Measurements from ENCODE around the gene QKI. TPM values are rescaled to one million over a fixed set of nuclear protein-coding genes. Genes with fewer than 3 reads are reported as not detected.
"Not testable (repeated sequence)": the region's sequence is repeated elsewhere in the genome, so short reads cannot be mapped to it uniquely, and the experiment has no call there.

The QKI gene
- total and polyA plus RNA-seq, 4 donors: 27.1 to 213 (median 89.5) TPM

- no peak for ATAC-seq (ENCODE audit: low FRiP score)
- intact Hi-C loops (cut with DNase I): no loop called here
Measured at GRCh38 chr6:163463795-163464194, 49.3 kb downstream of the QKI start.

DNA sequence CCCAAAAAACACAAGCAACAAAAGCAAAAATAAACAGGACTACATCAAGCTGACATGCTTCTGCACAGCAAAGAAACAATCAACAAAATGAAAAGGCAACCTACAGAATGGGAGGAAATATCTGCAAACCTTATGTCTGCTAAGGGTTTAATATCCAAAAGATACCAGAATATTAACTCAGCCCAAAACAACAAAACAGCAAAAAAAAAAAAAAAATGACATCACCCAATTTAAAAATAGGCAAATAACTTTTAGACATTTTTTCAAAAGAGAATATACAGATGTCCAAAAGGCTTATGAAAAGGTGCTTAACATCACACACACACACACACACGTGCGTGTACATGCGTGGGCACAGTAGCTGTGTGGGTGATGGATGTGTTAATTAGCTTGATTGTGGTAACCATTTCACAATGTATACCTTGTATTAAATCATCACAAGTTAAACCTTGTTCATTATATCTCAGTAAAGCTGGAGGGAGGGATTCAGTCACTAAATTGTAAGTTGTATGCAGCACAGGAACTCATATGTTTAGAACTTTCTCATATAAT, 52.4 kb downstream of the QKI start:
- H3K4me3 ChIP-seq (ENCODE audit: low read length in 2 of 2): no peak overlapping the region
- intact Hi-C loops (cut with DNase I): no loop called here
- H3K27ac ChIP-seq (ENCODE audit: low read depth in 1 of 2, low read length in 2 of 2): no peak overlapping the region
- no peaks in the 10 kb centered on the region for H3K27me3 ChIP-seq (ENCODE audit: control insufficient read depth in 1 of 2, insufficient read depth in 2 of 2, low read length in 1 of 2)
- WGBS, 2 donors: 90 to 95% methylated on average over 3 of the region's 3 CpGs
- DNase-seq (no peak), ATAC-seq (ENCODE audit: low FRiP score) (no peak)
- peaks cover 0 to 2% of the 10 kb centered on the region in 2 donors for H3K4me1 ChIP-seq (ENCODE audit: control insufficient read depth in 1 of 2, insufficient read depth in 2 of 2, low read length in 2 of 2)
- no peaks in the 10 kb centered on the region for H3K36me3 ChIP-seq (ENCODE audit: control insufficient read depth in 1 of 2, insufficient read depth in 2 of 2, low read length in 1 of 2)
- H3K9me3 ChIP-seq (ENCODE audit: control insufficient read depth, low read length): no peaks in the 10 kb centered on the region

More at GRCh38 chr6:163463795-163464194, 49.3 kb downstream of the QKI start:
- H3K27me3 ChIP-seq (ENCODE audit: control insufficient read depth in 1 of 2, insufficient read depth in 2 of 2, low read length in 1 of 2): no peaks in the 10 kb centered on the region
- DNase-seq: no peak
- no peaks in the 10 kb centered on the region for H3K9me3 ChIP-seq (ENCODE audit: control insufficient read depth, low read length)
- H3K27ac ChIP-seq (ENCODE audit: low read depth in 1 of 2, low read length in 2 of 2): no peak overlapping the region
- H3K36me3 ChIP-seq (ENCODE audit: control insufficient read depth in 1 of 2, insufficient read depth in 2 of 2, low read length in 1 of 2): no peaks in the 10 kb centered on the region
- WGBS, 2 donors: 95 to 98% methylated on average over 1 of the region's 1 CpG
- H3K4me1 ChIP-seq (ENCODE audit: control insufficient read depth in 1 of 2, insufficient read depth in 2 of 2, low read length in 2 of 2): peaks cover 5% of the 10 kb centered on the region in 2 donors
- no peak overlapping the region for H3K4me3 ChIP-seq (ENCODE audit: low read length in 2 of 2)

- Histone ChIP-seq H3K27me3 (ENCODE audit: control insufficient read depth in 1 of 2, insufficient read depth in 2 of 2, low read length in 1 of 2) (no peaks in the 10 kb centered on the region), H3K4me1 (ENCODE audit: control insufficient read depth in 1 of 2, insufficient read depth in 2 of 2, low read length in 2 of 2) (no peaks in the 10 kb centered on the region), H3K27ac (ENCODE audit: low read depth in 1 of 2, low read length in 2 of 2) (no peak overlapping the region), H3K36me3 (ENCODE audit: control insufficient read depth in 1 of 2, insufficient read depth in 2 of 2, low read length in 1 of 2) (no peaks in the 10 kb centered on the region), H3K9me3 (ENCODE audit: control insufficient read depth, low read length) (no peaks in the 10 kb centered on the region), H3K4me3 (ENCODE audit: low read length in 2 of 2) (no peak overlapping the region)
- ATAC-seq (ENCODE audit: low FRiP score): no peak
- WGBS, 2 donors: 85 to 90% methylated on average over 3 of the region's 3 CpGs
- intact Hi-C loops (cut with DNase I): no loop called here
- no peak for DNase-seq
Measured at GRCh38 chr6:163468738-163469137, 54.2 kb downstream of the QKI start.

GRCh38 chr6:163469459-163469985, 55.0 kb downstream of the QKI start:
- 89% methylated on average over 1 of the region's 1 CpG for WGBS, 2 donors
- Histone ChIP-seq H3K36me3 (ENCODE audit: control insufficient read depth in 1 of 2, insufficient read depth in 2 of 2, low read length in 1 of 2) (no peaks in the 10 kb centered on the region), H3K4me1 (ENCODE audit: control insufficient read depth in 1 of 2, insufficient read depth in 2 of 2, low read length in 2 of 2) (no peaks in the 10 kb centered on the region), H3K27ac (ENCODE audit: low read depth in 1 of 2, low read length in 2 of 2) (no peak overlapping the region), H3K9me3 (ENCODE audit: control insufficient read depth, low read length) (no peaks in the 10 kb centered on the region), H3K27me3 (ENCODE audit: control insufficient read depth in 1 of 2, insufficient read depth in 2 of 2, low read length in 1 of 2) (no peaks in the 10 kb centered on the region), H3K4me3 (ENCODE audit: low read length in 2 of 2) (no peak overlapping the region)
- no peak for DNase-seq
- no peak for ATAC-seq (ENCODE audit: low FRiP score)
- intact Hi-C loops (cut with DNase I): no loop called here

DNA sequence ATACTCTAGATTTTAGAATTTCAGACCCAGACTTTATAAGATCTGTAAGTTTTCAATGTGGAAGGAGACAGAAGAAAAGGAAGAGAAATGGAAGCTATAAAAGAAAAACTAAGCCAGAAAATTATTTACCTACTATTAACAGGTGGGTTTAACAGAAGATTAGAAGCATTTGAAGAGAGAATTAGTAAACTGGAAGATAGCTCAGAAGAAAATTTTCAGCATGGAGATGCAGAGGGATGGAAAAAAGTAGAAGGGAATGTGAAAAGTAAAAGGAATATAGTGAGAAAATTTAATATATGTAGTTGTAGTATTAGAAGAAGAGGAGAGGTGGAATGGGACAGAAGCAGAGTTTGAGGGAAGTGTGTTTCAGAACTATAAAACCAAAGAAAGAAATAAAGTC, 56.1 kb downstream of the QKI start:
- intact Hi-C loops (cut with DNase I): no loop called here
- DNase-seq: no peak
- Histone ChIP-seq H3K27me3 (ENCODE audit: control insufficient read depth in 1 of 2, insufficient read depth in 2 of 2, low read length in 1 of 2) (no peaks in the 10 kb centered on the region), H3K9me3 (ENCODE audit: control insufficient read depth, low read length) (no peaks in the 10 kb centered on the region), H3K4me1 (ENCODE audit: control insufficient read depth in 1 of 2, insufficient read depth in 2 of 2, low read length in 2 of 2) (no peaks in the 10 kb centered on the region), H3K4me3 (ENCODE audit: low read length in 2 of 2) (no peak overlapping the region), H3K27ac (ENCODE audit: low read depth in 1 of 2, low read length in 2 of 2) (no peak overlapping the region), H3K36me3 (ENCODE audit: control insufficient read depth in 1 of 2, insufficient read depth in 2 of 2, low read length in 1 of 2) (no peaks in the 10 kb centered on the region)
- no peak for ATAC-seq (ENCODE audit: low FRiP score)

GRCh38 chr6:163474581-163474980, 60.1 kb downstream of the QKI start:
- H3K4me1 ChIP-seq (ENCODE audit: control insufficient read depth in 1 of 2, insufficient read depth in 2 of 2, low read length in 2 of 2): peaks cover 0 to 5% of the 10 kb centered on the region in 2 donors
- H3K27ac ChIP-seq (ENCODE audit: low read depth in 1 of 2, low read length in 2 of 2): no peak overlapping the region
- H3K9me3 ChIP-seq (ENCODE audit: control insufficient read depth, low read length): no peaks in the 10 kb centered on the region
- intact Hi-C loops (cut with DNase I): no loop called here
- 46 to 66% methylated on average over 2 of the region's 2 CpGs for WGBS, 2 donors
- H3K27me3 ChIP-seq (ENCODE audit: control insufficient read depth in 1 of 2, insufficient read depth in 2 of 2, low read length in 1 of 2): no peaks in the 10 kb centered on the region
- H3K4me3 ChIP-seq (ENCODE audit: low read length in 2 of 2): no peak overlapping the region
- ATAC-seq (ENCODE audit: low FRiP score) (no peak), DNase-seq (no peak)
- no peaks in the 10 kb centered on the region for H3K36me3 ChIP-seq (ENCODE audit: control insufficient read depth in 1 of 2, insufficient read depth in 2 of 2, low read length in 1 of 2)

DNA sequence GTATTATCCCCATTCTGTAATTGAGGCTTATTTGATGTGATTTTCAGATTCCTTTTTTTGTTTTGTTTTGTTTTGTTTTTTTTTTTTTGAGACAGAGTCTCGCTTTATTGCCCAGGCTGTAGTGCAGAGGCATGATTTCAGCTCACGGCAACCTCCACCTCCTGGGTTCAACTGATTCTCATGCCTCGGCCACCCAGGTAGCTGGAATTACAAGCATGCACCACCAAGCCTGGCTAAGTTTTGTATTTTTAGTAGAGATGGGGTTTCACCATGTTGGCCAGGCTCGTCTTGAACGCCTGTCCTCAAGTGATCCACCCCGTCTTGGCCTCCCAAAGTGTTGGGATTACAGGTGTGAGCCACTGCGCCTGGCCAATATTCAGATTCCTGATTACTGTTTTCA, 62.4 kb downstream of the QKI start:
- H3K9me3 ChIP-seq (ENCODE audit: control insufficient read depth, low read length); H3K27ac ChIP-seq (ENCODE audit: low read depth in 1 of 2, low read length in 2 of 2); H3K27me3 ChIP-seq (ENCODE audit: control insufficient read depth in 1 of 2, insufficient read depth in 2 of 2, low read length in 1 of 2); DNase-seq; ATAC-seq (ENCODE audit: low FRiP score); H3K36me3 ChIP-seq (ENCODE audit: control insufficient read depth in 1 of 2, insufficient read depth in 2 of 2, low read length in 1 of 2); H3K4me1 ChIP-seq (ENCODE audit: control insufficient read depth in 1 of 2, insufficient read depth in 2 of 2, low read length in 2 of 2); H3K4me3 ChIP-seq (ENCODE audit: low read length in 2 of 2); intact Hi-C loops (cut with DNase I): not testable (repeated sequence)
- 95 to 99% methylated on average over 7 of the region's 7 CpGs for WGBS, 2 donors

DNA sequence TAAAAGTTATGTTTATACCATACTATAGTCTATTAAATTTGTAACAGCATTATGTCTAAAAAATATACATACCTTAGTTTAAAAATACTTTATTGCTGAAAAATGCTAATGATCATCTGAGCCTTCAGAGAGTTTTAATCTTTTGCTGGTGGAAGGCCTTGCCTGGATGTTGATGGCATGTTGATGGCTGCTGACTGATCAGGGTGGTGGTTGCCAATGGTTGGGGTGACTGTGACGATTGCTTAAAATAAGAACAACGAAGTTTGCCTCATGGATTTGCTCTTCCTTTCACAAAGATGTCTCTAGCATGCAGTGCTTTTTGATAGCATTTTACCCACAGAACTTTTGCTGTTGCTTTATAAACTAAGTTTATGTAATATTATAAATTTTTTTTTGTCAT, 68.6 kb downstream of the QKI start:
- no peak for ATAC-seq (ENCODE audit: low FRiP score)
- 70 to 83% methylated on average over 2 of the region's 2 CpGs for WGBS, 2 donors

GRCh38 chr6:163485388-163485851, 70.9 kb downstream of the QKI start:
- Histone ChIP-seq H3K27ac (ENCODE audit: low read depth in 1 of 2, low read length in 2 of 2) (no peak overlapping the region), H3K9me3 (ENCODE audit: control insufficient read depth, low read length) (no peaks in the 10 kb centered on the region), H3K4me3 (ENCODE audit: low read length in 2 of 2) (no peak overlapping the region), H3K36me3 (ENCODE audit: control insufficient read depth in 1 of 2, insufficient read depth in 2 of 2, low read length in 1 of 2) (no peaks in the 10 kb centered on the region), H3K4me1 (ENCODE audit: control insufficient read depth in 1 of 2, insufficient read depth in 2 of 2, low read length in 2 of 2) (peaks cover 0 to 1% of the 10 kb centered on the region in 2 donors), H3K27me3 (ENCODE audit: control insufficient read depth in 1 of 2, insufficient read depth in 2 of 2, low read length in 1 of 2) (no peaks in the 10 kb centered on the region)
- intact Hi-C loops (cut with DNase I): no loop called here
- WGBS, 2 donors: 92 to 95% methylated on average over 2 of the region's 2 CpGs
- ATAC-seq (ENCODE audit: low FRiP score): no peak
- DNase-seq: no peak

More for the DNA sequence above, 68.6 kb downstream of the QKI start:
- Histone ChIP-seq H3K9me3 (ENCODE audit: control insufficient read depth, low read length) (no peaks in the 10 kb centered on the region), H3K36me3 (ENCODE audit: control insufficient read depth in 1 of 2, insufficient read depth in 2 of 2, low read length in 1 of 2) (no peaks in the 10 kb centered on the region), H3K4me1 (ENCODE audit: control insufficient read depth in 1 of 2, insufficient read depth in 2 of 2, low read length in 2 of 2) (peaks cover 0 to 1% of the 10 kb centered on the region in 2 donors), H3K4me3 (ENCODE audit: low read length in 2 of 2) (no peak overlapping the region), H3K27ac (ENCODE audit: low read depth in 1 of 2, low read length in 2 of 2) (no peak overlapping the region), H3K27me3 (ENCODE audit: control insufficient read depth in 1 of 2, insufficient read depth in 2 of 2, low read length in 1 of 2) (no peaks in the 10 kb centered on the region)
- no peak for DNase-seq
- intact Hi-C loops (cut with DNase I): no loop called here
